ENCODE measurements around the gene PPP2R3C. TPM values are rescaled to one million over a fixed set of nuclear protein-coding genes. Genes with fewer than 3 reads are reported as not detected.

The PPP2R3C gene
- total and polyA plus RNA-seq, 2 of the 13 experiments (the other 11 are each of a cell fraction or from before 2014, with no cell fraction given) = 63.4 to 102 TPM

DNA sequence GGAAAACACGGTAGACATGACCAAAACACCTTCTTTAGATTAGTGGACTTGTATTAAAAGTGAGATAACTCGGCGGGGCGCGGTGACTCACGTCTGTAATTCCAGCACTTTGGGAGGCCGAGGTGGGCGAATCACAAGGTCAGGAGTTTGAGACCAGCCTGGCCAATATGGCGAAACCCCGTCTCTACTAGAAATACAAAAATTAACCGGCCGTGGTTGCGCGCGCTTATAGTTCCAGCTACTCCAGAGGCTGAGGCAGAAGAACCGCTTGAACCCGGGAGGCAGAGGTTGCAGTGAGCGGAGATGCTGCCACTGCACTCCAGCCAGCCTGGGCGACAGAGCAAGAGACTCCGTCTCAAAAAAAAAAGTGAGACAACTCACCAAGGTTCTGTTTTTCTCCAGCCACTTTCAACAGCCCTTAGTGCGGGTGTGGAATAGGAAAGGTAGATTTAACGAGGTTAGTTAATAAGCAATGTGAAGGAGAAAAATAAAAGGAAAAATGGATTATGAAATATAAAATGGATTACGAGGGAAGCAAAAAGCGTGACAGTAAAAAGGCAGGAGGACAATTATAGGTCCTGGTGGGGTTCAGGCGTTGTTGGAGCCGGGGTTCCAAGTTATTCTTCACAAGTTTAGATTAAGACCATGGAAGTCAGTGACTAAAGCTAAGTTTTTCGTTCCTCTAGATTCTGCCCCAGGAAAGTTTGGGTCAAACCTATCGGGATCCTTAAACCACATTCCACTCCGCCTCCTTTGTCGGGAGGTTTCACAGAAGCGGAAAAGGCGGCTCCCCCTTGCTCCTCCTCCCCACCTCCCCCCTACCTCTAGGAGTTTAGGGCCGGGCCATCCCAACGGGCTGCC is 534 bp downstream of the PPP2R3C start (continued):
- TF ChIP-seq, protein P1, sequence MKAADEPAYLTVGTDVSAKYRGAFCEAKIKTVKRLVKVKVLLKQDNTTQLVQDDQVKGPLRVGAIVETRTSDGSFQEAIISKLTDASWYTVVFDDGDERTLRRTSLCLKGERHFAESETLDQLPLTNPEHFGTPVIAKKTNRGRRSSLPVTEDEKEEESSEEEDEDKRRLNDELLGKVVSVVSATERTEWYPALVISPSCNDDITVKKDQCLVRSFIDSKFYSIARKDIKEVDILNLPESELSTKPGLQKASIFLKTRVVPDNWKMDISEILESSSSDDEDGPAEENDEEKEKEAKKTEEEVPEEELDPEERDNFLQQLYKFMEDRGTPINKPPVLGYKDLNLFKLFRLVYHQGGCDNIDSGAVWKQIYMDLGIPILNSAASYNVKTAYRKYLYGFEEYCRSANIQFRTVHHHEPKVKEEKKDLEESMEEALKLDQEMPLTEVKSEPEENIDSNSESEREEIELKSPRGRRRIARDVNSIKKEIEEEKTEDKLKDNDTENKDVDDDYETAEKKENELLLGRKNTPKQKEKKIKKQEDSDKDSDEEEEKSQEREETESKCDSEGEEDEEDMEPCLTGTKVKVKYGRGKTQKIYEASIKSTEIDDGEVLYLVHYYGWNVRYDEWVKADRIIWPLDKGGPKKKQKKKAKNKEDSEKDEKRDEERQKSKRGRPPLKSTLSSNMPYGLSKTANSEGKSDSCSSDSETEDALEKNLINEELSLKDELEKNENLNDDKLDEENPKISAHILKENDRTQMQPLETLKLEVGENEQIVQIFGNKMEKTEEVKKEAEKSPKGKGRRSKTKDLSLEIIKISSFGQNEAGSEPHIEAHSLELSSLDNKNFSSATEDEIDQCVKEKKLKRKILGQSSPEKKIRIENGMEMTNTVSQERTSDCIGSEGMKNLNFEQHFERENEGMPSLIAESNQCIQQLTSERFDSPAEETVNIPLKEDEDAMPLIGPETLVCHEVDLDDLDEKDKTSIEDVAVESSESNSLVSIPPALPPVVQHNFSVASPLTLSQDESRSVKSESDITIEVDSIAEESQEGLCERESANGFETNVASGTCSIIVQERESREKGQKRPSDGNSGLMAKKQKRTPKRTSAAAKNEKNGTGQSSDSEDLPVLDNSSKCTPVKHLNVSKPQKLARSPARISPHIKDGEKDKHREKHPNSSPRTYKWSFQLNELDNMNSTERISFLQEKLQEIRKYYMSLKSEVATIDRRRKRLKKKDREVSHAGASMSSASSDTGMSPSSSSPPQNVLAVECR (CRISPR knock-in tag; IDR thresholded peaks at IDR 0.05; ENCODE audit: borderline replicate concordance) = no peak
- TF ChIP-seq ISX (CRISPR knock-in tag; conservative IDR thresholded peaks at IDR 0.05) (no peak), KIAA2018 (CRISPR knock-in tag; IDR thresholded peaks at IDR 0.05; ENCODE audit: borderline replicate concordance) (no peak), SCMH1 (CRISPR knock-in tag; IDR thresholded peaks at IDR 0.05; ENCODE audit: borderline replicate concordance) (no peak), ZNF382 (CRISPR knock-in tag; IDR thresholded peaks at IDR 0.05; ENCODE audit: borderline replicate concordance) (no peak), TOE1 (CRISPR knock-in tag; IDR thresholded peaks at IDR 0.05) (no peak), FOXM1 (CRISPR knock-in tag; IDR thresholded peaks at IDR 0.05) (no peak), ZBTB34 (CRISPR knock-in tag; IDR thresholded peaks at IDR 0.05) (peak; percentile 16; the same call in 1 of the 2 replicates), U2AF2 (IDR thresholded peaks at IDR 0.05; ENCODE audit: low read depth, low read length) (no peak)
- TF ChIP-seq, protein P2, sequence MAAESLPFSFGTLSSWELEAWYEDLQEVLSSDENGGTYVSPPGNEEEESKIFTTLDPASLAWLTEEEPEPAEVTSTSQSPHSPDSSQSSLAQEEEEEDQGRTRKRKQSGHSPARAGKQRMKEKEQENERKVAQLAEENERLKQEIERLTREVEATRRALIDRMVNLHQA (CRISPR knock-in tag; IDR thresholded peaks at IDR 0.05) = no peak
- TF ChIP-seq, protein P3, sequence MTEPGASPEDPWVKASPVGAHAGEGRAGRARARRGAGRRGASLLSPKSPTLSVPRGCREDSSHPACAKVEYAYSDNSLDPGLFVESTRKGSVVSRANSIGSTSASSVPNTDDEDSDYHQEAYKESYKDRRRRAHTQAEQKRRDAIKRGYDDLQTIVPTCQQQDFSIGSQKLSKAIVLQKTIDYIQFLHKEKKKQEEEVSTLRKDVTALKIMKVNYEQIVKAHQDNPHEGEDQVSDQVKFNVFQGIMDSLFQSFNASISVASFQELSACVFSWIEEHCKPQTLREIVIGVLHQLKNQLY (CRISPR knock-in tag; IDR thresholded peaks at IDR 0.05) = peak; percentile 13; the same call in 1 of the 2 replicates
